G401.6 (cell line): ENCODE data around the gene LTBP2.

Source experiments
- FAIRE-seq: peaks from 2 replicates; lab custom pipeline; 2012; peaks lifted over from hg19 to GRCh38; lab: Jason Lieb, UNC

LTBP2 gene

GRCh38 chr14:74591394-74591793, 20.6 kb downstream of the LTBP2 start:
- FAIRE-seq: no peak

GRCh38 chr14:74589291-74589879, 22.7 kb downstream of the LTBP2 start:
- FAIRE-seq: no peak

- FAIRE-seq: no peak
Observed at GRCh38 chr14:74587363-74587707, 24.7 kb downstream of the LTBP2 start.

GRCh38 chr14:74586681-74587362, 25.2 kb downstream of the LTBP2 start:
- FAIRE-seq: no peak

GRCh38 chr14:74585406-74586335, 26.4 kb downstream of the LTBP2 start:
- no peak for FAIRE-seq

- no peak for FAIRE-seq
Observed at GRCh38 chr14:74584951-74585350, 27.1 kb downstream of the LTBP2 start.

- no peak for FAIRE-seq
Observed at GRCh38 chr14:74583689-74584434, 28.2 kb downstream of the LTBP2 start.

GRCh38 chr14:74582910-74583581, 29.0 kb downstream of the LTBP2 start:
- no peak for FAIRE-seq

GRCh38 chr14:74580275-74580672, 31.8 kb downstream of the LTBP2 start:
- no peak for FAIRE-seq

GRCh38 chr14:74579447-74580274, 32.4 kb downstream of the LTBP2 start:
- FAIRE-seq: no peak

- no peak for FAIRE-seq
Observed at GRCh38 chr14:74578479-74578878, 33.6 kb downstream of the LTBP2 start.

GRCh38 chr14:74577948-74578275, 34.1 kb downstream of the LTBP2 start:
- FAIRE-seq: no peak

GRCh38 chr14:74577247-74577947, 34.6 kb downstream of the LTBP2 start:
- FAIRE-seq: no peak

- FAIRE-seq: no peak
Observed at GRCh38 chr14:74575936-74576335, 36.1 kb downstream of the LTBP2 start.

- FAIRE-seq: no peak
Observed at GRCh38 chr14:74575507-74575906, 36.5 kb downstream of the LTBP2 start.

GRCh38 chr14:74574706-74575105, 37.3 kb downstream of the LTBP2 start:
- no peak for FAIRE-seq

GRCh38 chr14:74574090-74574433, 38.0 kb downstream of the LTBP2 start:
- no peak for FAIRE-seq

GRCh38 chr14:74573421-74574089, 38.5 kb downstream of the LTBP2 start:
- FAIRE-seq: no peak

- no peak for FAIRE-seq
Observed at GRCh38 chr14:74572726-74573301, 39.2 kb downstream of the LTBP2 start.
